ENCODE results near the gene OXSM.

OXSM gene

DNA sequence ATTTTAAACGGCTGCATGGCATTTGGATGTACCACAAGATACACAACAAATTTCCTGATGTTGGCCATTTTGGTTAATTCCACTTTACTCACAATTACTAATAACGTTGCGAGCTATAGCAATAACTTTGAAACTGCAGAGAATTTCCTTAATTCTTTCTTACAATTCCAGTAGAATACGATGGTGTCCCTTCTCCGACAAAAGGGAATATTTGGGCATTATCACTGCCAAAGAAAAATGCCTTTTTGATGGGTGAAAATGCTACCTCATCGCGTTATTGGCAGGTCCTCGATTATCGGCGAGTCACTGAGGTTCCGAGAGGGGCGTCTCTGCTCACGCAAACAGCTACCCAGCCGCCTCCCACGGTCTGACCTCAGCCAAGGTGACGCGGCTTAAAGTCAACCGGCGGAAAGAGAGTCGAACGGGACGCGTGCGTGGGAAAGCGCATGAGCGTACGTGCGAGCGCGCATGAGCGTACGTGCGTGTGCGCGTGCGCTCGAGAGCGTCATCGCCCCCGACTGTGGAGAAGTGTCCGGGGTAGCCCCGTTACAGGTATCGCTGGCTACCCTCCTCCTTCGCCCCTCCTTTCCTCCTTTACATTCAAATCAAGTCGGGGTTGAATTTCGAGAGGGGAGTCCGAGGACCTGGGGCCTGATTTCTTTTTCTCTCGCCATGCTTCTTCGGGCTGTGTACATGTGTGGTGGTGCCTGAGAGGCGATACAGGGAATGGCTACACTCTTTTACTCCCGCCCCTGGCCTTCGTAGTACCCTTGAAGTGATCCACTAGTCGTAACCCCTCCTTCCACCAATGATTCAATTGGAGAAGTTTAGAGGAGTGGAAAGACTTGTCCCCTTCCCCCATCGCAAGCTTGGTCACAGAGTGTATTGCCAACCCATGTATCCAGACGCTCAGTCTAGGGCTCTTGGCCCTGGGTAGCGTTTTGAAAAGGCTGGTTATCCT is at the start of gene OXSM:
Gene OXSM, plus strand, starts transcription at position 495 of the 961 bp plus-strand sequence. CDS start 931 bp downstream, outside the sequence.
- DNase-seq (ENCODE audit: low spot score) = peak; percentile 96

DNA sequence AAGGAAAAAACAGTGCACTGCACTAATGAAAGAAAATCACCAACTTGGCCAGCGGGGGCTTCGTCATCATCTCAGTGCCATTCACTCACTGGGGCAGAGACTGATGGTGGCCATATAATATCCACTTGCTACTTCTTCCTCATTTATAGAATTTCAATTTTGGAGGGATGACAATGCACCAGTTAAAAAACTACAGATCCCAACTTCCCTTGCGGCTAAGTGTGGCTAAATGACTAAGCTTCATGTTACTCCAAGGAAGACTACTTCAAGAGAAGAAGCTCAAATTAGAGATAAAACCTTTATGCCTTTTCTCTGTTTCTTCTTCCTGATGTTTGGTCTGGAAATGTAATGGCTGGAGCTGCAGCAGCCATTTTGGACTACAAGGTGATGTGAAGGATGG is 45.4 kb upstream of the OXSM start:
- no peak for DNase-seq (ENCODE audit: low spot score)

DNA sequence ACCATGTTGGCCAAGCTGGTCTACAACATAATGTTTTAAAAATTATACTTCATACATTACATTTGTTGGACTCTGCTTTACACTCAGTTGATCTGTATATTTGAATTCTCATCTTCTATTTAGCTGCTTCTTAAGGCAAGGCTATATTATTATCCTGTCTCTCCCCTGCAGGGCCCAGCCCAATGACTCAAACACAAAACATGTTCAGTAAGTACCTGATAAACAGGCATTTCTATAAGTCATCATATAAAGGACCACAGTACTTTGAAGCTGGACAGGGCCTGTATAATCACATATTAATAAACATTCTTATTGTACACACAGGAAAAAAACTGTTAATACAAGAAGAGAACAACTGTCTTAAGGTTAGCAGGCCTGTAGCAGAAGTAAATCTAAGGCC is 42.9 kb upstream of the OXSM start:
- DNase-seq (ENCODE audit: low spot score) = no peak

DNA sequence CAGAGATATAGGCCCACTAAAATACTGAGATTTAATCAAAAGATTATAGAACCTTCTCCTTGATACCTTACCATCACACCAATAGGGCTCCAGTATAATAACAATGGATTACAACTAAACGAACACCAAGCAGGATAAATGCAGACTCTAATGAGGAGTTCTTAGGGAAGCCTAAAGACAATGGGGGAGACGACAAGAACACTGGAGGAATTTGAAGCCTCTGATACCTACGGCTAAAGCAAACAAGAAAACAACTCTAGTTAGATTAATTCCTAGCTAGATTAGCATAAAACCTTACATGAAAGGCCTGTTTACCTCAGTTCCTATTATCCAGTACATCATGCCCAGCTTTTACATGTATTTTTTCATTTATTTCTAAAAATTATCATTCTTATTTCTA is 41.7 kb upstream of the OXSM start:
- no peak for DNase-seq (ENCODE audit: low spot score)

DNA sequence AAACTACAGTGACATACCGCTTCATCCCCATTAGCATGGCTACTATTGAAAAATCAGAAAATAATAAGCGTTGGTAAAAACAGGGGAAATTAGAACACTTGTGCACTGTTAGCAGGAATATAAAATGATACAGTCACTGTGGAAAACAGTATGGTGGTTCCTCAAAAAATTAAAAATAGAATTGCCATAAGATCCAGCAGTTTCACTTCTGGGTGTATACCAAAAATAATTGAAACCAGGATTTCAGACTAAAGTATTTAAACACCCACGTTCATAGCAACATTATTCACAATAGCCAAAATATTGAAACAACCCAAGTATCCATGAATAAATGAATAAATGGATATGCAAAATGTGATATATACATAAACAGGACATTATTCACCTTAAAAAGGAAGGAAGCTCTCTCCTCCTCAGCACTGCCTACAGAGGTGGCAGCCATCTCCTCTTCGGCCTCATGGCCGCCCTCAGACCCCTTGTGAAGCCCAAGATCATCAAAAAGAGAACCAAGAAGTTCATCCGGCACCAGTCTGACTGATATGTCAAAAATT is 40.8 kb upstream of the OXSM start:
- DNase-seq (ENCODE audit: low spot score) = no peak

DNA sequence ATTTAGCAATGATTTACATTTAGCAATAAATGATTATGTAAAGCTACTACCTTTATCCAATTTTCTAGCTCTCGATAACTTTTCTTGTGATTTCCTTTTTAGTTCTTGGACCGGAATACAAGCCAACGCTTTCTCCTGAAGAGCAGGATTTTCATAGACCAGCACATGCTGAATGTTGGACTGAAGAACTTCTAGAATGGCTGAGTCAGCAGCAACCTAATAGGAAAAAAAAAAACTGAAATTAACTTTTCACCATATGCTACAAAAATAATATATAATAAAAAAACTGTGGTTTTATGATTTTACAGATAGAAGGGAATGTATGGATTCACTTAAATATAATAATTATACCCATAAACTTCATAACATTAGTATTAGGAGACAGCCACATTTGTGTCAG is 38.8 kb upstream of the OXSM start:
- DNase-seq (ENCODE audit: low spot score) = no peak

DNA sequence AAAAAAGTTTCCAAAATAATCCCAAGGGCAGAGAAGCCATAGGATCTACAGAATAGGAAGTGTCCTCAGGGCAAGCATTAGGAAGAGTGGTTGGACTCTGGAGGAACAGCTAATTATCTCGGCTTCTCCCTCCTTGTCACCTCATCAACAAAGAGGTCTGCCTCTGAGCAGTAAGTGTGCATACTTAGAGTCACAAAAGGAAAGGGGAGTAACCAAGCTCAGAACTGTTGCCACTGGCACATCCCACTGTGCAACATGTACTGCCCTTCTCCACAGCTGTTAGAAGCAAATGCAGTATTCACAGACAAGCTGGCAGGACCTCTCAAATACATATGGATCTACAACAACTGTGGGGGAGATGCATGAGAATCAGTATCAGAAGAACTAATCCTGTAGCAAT is 38.2 kb upstream of the OXSM start:
- DNase-seq (ENCODE audit: low spot score) = no peak

DNA sequence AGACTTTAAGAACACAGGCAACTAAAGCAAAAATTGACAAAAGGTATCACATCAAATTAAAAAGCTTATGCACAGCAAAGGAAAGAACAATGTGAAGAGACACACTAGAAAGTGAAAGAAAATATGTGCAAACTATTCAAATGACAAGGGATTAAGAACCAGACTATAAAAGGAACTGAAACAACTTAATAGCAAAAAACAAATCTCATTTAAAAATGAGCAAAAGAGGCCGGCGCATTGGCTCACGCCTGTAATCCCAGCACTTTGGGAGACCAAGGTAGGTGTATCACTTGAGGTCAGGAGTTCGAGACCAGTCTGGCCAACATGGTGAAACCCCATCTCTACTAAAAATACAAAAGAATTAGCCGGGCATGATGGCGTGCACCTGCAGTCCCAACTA is 21.0 kb upstream of the OXSM start:
- no peak for DNase-seq (ENCODE audit: low spot score)

DNA sequence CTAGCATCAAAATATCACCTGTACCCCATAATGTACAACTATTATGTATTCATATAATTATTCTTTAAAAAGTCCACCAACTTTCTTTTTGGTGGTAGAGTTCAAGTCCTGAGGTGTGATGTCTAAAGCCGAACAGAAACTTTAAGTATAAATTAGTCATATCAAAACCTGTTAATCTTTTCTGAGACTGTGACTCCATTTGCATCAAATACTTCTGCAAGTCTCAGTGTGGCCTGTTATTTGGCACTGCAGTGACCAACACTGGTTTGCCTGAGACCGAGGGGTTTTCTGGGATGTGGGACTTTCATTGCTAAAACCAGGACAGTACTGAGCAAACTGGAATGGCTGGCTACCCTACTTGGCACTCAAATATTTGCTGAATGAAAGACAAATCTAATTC is 14.0 kb upstream of the OXSM start:
- DNase-seq (ENCODE audit: low spot score) = no peak

DNA sequence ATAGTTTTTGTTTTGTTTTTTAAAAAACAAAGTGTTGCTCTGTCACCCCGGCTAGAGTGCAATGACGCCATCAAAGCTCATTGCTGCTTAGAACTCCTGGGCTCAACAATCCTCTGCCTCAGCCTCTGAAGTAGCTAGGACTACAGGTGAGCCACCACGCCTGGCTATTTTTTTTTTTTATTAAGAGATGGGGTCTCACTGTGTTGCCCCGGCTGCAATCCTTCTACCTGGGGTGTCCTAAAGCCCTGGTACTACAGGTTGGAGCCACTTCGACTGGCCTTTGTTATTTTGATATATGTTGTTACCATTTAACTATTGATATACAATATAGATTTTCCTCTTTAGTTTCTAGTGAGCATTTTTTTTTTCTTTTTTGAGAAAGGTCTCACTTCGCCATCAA is 9.3 kb upstream of the OXSM start:
- DNase-seq (ENCODE audit: low spot score) = no peak

DNA sequence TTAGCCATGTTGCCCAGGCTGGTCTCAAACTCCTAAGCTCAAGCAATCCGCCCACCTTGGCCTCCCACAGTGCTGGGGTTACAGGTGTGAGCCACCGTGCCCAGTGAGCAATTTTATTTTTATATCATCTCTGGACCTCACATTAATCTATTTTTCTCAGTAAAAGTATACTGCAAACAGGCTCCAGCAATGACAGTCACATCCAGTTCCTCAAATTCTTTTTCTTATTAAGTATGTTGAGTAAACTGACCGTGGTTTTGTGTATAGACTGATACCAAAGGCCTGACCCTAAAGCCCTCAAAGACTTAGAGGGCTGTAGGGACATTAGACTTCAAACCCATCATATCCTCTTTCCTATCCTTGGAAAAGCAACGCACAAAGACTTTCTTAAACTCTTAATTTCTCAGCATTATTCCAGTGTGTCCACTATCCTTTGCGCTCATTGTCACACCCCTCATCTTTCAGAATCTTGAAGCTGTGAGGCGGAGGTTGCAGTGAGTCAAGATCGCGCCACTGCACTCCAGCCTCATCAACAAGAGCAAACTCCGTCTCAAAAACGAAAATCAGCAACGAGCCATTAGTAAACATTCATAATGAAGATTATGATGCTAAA is 8.6 kb upstream of the OXSM start:
- no peak for DNase-seq (ENCODE audit: low spot score)

DNA sequence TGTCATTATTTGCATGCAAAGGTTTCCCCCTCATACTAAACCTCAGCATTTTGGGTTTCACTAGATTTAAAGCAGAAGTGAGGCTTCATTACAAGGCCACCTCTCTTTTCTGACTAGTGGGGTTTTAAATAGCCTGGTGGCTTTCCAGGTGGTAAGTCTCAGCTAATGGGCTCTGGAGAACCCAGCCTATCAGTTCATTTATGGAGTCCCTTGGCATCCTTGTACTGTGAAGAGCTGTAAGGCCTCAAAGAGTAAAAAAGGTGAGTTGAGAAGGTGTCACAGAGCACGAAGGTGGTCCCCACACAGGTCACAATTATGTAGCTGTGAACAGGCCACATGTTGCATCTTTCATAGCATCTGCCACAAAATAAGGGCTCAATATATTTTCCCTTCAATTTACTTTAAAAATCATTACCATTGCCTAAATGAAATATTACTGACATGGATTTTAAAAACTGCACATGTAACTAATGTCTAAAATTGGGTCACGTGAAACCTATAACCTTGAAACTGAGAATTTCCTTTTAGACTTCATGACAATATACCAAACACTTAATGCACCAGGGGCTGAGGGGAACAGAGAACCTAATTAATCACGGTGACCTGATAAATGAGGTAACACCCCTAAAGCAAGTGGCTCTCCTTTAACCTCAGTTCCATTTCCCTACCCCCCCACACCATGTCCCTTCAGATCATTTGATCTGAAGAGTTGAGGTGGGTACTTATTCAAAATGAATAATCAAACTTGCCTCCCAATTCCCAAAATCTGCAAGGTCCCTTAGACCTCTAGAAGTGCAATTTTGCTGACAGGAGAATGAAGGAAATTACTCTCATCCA is 7.9 kb upstream of the OXSM start:
- no peak for DNase-seq (ENCODE audit: low spot score)

DNA sequence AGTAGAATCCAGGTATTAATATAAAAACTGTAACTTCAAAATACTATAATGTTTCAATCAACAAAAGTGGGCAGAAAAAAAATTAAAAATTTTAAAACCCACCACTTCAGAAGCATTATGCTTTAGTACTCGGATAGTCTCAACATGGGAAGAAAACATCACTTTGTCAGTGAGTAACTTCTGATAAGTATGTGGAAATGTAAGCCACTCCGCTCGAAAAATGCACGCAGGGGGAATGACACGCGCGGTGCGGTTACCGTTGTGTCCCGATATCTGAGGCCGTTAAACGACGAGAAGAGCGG is 7.3 kb upstream of the OXSM start:
- DNase-seq (ENCODE audit: low spot score) = no peak

DNA sequence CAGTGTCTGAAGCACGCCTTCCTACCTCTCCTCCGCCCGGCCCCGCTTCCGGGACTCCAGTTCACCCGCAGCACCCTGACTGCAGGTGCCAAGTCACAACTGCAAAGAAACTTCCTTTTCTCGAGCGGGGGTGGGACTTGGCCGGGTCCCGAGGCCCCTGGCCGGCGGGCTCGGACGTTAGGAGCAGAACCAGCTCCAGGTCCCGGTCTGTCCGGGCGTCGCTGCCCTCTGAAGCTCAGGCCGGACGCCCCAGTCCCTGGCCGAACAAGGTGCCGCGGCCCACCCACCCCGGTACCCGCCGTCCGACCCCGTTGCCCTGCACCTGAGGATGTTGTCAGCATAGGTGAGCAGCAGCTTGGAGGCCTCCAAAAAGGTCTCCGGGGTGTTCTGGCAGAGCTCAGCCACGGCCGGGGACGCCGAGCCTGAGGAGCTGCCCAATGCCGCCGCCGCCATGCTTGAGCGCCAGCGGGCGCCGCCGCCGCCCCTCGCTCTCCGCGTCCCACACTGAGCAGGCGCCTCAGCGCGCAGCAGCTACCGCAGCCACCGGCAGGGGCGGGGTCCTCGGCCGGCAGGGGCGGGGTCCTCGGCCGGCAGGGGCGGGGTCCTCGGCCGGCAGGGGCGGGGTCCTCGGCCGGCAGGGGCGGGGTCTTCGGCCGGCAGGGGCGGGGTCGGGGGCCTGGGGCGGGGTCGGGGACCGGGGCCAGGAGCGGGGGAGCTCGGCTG is 6.8 kb upstream of the OXSM start, which contains the start of gene NGLY1:
Gene NGLY1, minus strand, starts transcription at position 506 of the 723 bp plus-strand sequence. Its CDS starts 53 bp downstream, at position 453.
- peak; percentile 84 for DNase-seq (ENCODE audit: low spot score)

DNA sequence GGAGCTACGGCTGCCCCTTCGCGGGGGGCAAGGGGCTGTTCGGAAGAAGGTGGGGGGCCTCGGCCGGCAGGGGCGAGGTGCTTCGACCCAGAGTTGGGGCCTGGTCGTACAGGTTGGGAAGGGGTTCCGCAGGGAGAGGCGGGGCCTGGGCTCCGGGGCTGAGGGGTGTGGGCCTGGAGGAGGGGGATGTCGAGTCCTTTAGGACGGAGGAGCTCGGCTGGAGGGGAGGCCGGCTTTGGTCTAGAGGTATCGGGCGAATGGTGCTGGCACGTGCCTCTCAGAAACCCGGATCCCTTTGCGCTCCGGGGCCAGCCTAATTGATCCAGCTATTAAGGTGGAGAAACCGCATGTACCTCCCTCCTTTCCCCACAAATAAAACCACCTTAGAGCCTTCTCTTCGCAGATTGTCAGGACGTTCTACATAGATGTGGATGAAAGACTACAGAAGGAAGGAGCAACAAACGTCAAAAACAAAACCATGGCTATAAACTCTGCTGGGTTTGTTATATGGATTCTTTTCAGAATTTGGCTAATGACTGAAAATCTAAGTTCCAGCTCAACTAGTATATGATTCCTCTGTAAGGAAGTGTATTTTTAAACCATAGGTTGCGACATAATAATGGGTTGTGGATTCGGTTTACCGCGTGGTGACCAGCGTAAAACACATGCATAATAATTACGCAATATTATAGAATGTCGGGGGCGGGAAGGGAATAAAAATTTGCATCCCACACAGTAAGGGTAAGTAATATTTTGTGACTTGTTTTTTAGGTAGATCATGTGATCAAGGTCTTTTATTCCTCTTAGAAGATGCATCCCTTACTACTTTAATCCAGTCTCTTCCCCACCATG is 6.0 kb upstream of the OXSM start:
- DNase-seq (ENCODE audit: low spot score) = peak; percentile 58

DNA sequence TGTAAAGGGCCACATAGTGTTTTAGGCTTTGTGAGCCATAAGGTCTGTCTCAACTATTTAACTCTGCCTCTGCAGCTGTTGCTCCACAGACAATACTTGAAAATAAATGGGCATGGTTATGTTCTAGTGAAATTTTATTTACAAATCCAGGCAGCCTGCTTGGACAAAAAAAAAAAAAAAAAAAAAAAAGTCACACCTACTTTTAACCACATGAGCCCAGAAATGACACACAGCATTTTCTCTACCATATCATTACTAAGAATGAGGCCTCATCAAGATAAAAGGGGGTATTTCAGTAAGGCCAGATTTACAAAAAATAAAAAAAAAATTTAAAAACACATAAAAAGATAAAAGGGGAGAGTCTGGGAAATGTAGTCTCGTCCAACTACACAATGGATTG is 4.9 kb upstream of the OXSM start:
- DNase-seq (ENCODE audit: low spot score) = no peak

DNA sequence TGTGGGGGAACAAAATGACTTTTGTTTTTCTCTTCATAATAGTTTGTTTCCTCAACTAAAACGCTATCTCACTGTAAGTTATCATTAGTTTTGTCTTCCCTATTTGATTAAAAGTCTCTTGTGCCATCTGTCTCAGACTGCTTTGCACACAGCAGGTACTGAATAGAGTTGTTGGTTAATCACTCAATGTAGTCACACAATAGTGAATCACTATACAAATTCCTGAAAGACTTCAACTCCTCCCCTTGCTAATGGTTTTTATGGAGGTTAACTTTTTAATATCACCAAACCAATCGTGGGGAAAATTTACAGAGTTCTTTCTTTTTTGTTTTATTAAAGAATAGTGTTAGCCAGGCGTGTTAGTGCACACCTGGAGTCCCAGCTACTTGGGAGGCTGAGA is 4.1 kb upstream of the OXSM start:
- DNase-seq (ENCODE audit: low spot score) = no peak

DNA sequence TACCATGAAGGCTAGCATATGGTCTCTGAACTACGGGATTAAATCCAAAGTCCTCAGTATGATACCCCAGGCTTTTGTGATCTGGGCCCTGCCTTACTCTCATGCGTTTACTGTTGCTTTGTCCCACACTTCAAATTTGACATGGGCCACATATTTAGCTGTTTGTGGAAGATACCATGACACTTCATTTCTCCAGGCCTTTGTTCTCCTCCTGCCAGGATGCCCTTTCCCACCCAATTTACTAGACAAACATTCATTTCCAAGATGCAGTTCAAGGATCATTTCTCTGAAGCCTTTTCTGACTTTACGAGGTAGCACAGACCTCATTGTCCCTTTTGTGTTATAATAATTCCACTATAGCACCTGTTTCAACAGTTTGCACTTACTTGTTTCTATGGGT is 2.2 kb upstream of the OXSM start:
- no peak for DNase-seq (ENCODE audit: low spot score)

DNA sequence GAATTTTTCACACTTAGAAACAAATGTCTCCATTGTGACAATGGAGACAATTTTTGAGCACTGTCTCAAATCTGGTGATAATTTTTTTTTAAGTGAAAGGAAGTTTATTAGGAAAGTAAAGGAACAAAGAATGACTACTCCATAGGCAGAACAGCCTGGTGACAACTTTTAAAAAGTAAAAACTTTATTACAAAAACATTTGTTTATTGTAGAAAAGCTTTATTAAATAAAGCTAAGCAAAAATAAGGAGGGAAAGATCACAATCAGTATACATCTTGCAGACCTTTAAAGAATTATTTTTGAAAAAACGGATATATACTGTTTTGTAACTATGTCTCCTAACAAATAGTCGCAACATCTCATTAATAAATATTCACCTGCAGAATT is 688 bp upstream of the OXSM start:
- no peak for DNase-seq (ENCODE audit: low spot score)

DNA sequence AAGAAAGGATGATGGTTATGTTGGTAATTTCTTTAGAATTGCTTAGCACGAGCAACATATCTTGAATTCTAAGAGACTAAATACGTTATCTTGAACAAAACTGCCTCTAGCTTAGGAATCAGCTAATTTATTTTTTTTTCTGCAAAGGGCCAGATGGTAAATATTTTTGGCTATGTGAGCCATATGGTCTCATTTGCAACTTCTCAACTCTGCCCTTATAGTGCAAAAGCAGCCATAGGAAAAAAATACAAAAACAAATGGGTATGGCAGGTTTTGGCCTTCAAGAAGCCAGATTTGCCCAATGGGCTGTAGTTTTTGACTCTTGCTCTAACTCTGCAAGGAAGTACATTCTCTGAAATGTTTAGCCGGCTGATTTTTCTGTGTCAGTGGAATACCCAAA is 11.9 kb downstream of the OXSM start:
- no peak for DNase-seq (ENCODE audit: low spot score)

DNA sequence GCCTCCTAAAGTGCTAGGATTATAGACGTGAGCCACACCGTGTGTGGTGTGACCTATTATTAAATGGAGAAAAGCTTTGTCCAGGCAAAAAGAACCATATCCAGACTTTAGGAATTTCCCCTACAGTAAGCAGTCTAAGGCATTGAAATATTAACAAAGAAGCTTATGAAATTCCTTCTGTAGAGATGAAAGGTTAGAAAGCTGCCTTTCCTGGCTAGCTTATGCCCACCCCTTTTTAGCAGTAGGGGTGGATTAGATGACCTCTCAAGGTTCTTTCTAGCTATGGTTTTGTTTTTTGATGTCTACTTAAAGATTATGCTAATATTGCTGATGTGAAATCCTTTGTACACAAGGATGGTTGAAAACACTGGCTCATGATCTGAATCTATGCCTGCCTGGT is 13.9 kb downstream of the OXSM start:
- no peak for DNase-seq (ENCODE audit: low spot score)
